NCI-H1694 (cell line): ENCODE results near the gene COL20A1.

ENCODE experiments used
- DNase-seq: peaks from one replicate; lab custom pipeline; 2025; lab: John Stamatoyannopoulos, UW

COL20A1 gene

DNA sequence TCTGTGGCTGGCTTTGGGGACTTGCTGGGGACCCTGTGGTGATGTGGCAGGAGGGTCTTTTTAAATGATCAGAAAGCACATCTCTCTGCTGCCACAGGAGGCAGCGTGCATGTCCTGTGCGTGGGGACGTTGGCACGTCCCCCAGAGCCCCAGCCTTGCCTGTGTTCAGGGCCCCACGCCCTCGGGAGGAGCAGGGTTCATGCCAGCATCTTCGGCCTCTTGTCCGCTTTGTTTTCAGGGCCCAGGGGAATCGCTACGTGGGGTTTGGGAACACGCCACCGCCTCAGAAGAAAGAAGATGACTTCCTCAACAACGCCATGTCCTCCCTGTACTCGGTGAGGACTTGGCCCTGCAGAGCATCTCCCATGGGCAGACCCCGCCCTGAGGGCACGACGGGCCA lies 14.3 kb upstream of the COL20A1 start:
- no peak for DNase-seq

DNA sequence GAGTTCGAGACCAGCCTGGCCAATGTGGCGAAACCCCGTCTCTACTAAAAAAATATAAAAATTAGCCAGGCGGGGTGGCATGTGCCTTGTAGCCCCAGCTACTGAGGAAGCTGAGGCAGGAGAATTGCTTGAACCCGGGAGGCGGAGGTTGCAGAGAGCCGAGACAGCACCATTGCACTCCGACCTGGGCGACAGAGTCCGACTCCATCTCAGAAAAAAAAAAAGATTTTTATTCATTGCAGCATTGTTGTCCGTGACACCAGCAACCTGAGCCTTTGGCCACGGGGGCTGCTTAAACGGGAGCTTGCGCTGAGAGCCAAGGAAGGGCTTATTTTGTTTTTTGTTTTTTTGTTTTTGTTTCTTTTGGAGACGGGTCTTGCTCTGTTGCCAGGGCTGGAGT lies 13.1 kb upstream of the COL20A1 start:
- DNase-seq = no peak

DNA sequence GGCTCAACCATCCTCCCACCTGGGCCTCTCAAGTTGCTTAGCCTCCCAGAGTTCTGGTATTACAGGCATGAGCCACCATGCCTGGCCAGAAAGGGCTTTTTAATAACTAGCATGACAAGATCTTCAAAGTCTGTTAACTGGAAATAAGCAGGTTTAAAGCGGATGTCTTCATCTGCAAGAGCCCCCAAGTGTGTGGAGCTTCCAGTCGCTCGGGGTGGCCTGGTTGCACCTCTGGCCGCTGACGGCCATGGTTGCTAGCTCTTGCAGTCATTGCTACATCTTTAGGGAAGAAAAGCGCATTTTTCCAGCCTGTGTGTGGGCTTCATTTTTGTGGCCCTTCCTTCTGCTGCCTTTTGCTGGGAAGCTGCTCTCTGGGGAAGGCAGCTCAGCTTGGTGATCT lies 12.6 kb upstream of the COL20A1 start:
- DNase-seq = no peak

DNA sequence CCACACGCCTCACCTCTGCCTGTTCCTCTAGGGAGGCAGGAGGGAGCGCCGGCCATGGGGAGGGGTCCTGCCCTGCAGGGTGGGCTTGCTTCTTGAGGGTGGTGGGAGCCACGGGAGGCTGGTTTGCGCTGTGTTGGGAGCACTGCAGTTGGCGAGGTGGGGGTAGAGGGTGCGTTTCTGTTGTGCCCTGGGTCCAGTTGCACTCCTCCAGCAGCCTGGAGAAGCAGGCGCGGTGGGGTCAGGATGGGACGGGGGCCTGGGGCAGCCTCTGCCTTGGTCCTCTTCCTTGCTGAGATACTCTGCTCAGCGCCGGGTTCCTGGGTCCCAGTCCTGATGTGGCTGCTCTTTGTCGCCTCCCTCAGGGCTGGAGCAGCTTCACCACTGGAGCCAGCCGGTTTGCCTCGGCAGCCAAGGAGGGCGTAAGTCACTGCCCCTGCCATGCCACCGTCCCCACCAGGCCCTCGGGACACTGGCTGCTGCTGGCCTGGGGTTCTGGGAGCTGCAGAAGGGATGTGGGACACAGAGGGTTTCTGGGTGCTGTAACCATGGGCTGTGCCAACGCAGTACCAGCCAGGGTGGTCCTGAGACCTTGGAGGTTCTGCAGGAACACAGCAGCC lies 11.9 kb upstream of the COL20A1 start:
- no peak for DNase-seq

DNA sequence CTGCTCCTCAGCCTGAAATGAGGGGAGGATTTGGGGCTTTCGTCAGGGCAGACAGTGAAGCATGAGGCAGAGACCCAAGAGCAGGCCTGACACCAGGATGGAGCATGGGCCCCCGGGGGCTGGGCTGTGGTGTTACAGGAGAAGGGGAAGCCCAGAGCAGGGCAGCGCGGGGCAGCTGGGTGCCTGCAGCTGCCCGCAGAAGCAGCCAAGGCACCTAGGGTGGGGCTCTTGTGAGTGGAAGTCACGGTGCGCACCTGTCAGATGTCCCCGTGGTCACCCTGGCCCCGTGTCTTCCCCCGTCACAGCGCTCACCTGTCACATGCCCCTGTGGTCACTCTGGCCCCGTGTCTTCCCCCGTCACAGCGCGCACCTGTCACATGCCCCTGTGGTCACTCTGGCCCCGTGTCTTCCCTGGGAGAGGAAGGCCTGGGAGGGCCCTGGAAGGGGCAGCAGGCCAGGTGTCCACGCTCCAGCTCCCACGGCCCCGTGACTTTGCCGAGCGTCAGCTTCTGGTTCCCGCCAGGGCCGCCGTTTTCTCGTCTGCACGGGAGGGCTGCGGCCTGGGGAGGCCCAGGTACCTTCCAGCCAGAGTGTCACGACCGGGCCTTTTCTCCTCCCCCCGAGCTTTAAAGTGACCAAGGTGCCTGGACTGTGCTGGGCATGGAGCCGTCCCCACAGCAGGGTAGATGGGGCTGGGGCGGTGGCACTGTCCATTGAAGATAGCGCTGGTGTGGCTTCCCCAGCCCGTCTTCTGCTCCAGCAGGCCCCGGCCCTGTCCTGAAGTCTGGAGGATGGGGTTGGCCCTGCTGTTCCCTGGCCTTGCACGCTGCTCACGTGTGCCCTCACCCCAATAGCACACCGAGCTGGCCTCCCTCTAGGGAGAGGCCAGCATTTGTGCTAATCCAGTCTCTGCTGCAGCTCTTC lies 11.0 kb upstream of the COL20A1 start:
- DNase-seq = no peak

DNA sequence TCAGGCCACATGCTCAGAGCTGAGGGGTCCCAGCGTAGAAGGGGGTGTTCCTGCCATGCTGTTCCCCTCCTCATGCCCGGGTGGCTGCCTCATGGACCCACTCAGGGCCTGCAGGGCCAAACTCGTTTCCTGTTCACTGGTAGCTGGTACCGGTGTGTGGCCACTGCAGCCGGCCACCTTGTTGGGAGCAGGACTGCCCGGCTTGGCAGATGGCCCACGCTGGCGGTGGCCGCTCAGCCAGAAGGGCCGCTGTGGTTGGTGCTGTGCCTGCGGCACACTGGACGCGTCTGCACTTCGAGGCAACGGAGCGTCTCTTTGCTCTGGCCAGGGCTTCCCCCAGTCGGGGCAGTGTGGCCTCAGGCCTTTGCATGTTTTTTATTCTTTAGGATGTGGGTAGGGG lies 10.0 kb upstream of the COL20A1 start:
- DNase-seq = no peak

DNA sequence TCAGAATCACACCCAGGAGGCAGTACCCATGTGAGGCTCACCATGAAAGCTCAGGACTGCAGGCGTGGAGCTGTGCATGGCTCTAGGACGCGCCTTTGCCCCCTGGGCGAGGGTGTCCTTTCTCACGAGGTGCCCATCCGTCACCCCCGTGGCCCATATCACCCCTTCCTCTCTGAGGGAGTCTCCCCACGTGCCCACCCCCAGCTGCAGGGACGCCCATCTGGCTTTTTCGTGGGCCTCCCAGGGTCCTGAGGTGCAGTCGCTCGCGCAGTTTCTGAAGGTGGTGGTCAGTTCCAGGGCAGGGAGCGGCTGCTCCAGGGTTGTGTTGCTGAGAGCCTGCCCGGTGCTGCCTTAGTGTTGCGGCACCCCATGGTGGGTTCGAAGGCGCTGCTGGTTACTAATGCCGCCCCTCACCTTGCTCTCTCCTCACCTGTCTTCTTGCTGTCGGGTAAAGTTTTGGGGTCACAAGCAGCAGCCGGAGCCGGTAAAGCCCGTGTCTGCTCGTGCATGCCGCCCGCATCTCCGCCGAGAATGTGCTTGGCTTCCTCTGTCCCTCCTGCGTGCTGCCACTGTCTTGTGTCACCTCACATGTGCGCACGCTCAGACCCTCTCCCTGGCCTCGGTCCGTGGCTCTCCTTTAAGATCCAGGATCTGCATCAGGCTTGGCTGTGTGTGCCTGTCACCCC lies 9.4 kb upstream of the COL20A1 start:
- no peak for DNase-seq

DNA sequence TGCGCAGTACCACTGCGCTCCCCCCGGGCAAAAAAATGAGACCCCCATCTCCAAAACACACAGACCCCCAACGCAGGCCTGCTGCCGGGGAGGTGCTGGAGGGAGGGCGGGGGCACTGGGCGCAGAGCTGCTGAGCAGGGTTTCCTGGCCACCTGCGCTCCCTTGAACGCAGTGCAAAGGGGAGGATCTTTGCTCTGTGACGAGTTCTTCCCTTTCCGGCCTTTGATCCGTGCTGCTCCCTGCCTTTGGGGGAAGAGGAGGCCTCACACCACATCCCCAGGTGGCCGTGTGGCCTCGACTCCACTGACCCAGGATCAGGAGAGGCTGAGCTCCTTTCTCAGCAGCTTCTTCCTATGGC lies 8.9 kb upstream of the COL20A1 start:
- no peak for DNase-seq

DNA sequence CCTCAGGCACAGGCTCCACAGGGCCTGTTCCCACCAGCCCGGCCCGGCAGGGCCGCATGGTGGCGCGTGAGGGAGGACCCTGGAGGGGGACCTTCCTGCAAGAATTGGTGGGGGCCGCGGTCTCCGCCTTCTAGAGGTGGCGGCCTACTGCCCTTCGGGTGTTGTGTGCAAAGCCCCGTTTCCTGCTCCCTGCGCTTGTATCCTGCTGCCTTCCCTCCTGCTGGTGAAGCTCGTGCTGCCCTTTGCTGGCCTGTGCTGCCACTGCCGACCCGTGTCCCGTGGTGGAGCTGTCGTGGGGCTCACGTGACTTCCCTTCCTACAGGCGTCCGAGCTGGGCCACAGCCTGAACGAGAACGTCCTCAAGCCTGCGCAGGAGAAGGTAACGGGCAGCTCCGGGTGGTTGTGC lies 8.4 kb upstream of the COL20A1 start:
- no peak for DNase-seq

DNA sequence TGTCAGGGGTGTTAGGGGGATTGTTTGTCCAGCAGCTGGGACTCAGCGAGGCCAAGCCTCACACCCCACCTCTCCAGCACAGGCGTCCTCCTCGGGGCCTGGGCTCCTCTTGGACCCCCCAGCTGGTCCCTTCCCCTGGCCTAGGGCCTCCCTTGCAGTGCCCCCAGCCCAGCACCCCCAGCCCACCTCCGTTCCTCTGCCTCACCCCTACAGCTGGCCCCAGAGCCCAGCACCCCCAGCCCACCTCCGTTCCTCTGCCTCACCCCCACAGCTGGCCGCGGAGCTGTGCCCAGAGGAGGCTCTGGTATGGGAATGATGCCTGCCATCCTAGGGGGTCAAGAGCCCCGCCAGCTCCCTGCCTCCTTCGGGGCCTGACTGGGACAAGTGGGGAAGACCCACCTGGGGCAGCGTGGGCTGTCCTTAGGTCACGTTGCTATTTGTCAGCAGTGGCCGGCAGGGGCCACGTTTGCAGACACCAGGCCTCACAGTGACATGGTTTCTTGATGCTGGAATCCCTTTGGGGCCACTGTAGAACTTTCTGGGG lies 7.9 kb upstream of the COL20A1 start:
- DNase-seq = no peak

DNA sequence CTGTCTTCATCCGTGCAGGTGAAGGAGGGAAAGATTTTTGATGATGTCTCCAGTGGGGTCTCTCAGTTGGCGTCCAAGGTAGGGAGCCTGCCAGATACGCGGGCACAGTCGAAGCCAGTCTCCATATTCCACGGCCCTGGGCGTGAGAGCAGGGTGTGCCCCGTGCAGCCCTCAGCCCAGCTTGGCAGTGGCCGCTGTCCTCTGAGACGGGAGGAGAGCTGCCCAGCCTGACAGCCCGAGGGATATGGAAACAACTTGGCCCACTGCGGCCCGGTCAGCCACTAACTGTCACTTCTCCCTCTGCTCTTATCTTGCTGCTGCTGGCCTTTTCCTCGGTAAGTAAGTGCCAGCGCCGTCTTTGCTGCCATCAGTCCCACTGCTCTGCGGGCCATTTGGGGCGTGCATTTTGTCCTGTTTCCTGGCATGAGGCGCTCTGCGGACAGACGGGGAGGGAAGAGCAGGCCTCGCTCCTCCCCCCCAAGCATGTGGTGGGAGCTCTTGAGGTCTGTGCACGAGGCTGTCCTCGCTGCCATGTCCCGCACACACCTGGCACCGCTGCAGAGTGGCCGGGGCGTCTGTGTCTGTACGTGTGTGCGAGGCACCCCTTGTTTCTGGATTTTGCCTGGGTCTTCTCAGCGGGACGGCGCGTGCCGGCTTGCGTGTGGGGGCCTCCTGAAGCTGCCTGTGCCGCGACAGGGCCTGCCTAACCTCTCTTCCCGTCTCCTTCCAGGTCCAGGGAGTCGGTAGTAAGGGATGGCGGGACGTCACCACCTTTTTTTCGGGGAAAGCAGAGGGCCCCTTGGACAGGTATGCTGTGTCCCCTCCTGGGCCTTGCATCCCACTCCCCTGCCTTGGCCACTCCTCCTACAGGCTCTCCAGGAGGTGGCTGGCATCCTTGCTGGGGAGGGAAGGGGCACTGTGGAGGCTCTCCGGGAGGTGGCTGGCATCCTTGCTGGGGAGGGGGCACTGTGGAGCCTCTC lies 7.1 kb upstream of the COL20A1 start:
- DNase-seq = no peak

DNA sequence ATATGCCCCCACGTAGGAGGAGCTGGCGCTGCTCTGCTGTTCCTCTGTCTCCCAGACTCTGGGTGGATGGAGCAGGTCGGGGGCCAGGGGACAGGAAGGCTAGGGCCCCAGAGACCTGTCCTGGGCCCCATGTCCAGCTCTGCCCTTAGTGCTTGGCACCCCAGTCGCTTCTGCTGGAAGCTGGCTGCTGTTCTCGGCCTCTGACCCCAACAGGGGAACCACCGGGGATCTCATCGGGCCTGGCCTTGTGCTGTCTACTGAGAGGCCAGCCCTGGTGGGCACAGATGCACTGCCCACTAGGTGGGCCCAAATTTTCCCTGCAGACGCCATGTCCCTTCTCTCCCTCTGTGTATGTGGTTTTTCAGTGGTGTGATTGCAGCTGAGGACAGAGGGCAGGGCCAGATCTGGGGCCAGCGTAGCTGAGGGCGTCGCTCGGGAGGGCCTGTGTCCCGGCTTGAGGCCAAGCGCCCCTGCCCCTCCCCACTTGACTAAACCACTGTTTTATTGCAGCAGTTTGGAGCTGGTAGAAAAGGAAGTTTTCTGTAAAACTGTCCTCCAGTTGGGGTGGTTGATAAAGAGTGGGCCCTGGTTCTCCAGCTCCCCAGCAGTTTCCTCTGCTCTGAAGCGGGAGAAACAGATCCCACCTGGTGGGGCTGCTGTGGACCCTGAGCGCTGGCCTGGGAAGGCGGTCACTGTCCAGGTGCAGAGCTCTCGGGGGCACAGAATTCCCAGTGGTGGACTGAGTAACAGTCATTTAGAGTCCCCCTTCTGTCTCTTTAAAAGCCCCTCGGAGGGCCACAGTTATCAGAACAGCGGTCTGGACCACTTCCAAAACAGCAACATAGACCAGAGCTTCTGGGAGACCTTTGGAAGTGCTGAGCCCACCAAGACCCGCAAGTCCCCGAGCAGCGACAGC lies 5.9 kb upstream of the COL20A1 start:
- DNase-seq = no peak

DNA sequence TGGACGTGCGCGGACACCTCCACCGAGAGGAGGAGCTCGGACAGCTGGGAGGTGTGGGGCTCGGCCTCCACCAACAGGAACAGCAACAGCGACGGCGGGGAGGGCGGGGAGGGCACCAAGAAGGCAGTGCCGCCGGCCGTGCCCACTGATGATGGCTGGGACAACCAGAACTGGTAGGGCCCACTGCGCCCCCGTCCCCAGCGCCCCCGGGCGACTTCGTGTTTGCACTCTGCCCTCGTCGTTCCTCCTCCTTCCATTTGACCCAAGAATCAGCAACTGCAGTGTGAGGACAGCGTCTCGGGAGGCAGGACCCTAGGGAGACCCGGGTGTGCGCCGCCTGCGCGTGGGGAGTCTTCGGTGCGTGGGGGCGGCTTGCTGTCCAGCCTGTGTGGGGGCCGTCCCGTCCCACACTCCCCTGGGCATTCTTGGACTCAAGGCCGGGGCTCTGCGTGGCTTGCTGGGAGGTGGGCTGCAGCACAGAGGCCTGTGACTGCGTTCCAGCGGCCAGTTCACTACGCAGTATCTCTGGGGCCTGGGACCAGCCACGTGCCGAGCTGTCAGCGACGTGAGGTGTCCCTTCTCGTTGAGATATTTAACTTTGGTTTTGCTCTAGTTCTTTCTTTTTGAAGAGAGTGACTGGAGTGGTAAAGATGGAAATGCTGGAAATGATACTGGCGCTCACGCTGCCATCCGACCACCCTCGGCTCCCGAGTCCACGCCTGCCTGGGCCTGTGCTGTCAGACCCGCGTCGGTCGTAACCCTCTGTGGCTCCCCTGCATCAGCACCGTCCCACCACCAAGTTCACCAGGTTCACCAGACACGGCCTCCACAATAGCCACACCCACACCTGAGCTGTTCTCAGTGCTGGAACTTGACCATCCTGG lies 5.0 kb upstream of the COL20A1 start:
- DNase-seq = no peak

DNA sequence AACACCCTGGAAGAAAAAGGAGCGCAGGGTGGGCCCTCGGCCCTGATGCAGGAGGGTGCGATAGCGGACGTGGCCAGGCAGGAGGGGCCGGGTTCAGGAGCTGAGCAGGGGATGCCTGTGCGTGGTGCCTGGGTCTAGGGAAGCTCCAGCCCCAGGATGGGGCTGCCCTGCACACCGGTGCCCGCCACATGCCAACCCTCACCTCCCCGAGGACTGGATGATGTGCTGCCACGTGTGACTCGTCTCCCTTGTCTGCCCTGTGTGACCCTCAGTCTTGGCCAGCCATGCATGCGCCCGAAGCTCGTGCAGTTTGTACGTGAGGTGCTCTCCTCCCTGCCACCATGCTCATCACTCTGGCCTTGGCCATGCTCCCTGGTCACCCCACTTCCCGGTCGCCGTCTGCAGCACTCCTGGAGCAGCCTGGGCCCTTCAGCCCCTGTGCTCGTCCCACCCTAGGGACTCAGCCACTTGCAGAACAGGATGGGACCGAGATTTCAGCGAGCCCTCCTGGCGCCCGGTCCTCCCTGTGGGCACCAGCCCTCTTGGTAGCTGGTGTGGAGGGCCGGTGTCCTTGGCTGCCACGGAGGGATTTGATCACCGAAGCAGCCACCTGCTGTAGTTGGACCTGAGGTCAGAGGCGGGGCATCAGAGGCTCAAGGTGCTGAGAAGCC lies 4.3 kb upstream of the COL20A1 start:
- DNase-seq = no peak

DNA sequence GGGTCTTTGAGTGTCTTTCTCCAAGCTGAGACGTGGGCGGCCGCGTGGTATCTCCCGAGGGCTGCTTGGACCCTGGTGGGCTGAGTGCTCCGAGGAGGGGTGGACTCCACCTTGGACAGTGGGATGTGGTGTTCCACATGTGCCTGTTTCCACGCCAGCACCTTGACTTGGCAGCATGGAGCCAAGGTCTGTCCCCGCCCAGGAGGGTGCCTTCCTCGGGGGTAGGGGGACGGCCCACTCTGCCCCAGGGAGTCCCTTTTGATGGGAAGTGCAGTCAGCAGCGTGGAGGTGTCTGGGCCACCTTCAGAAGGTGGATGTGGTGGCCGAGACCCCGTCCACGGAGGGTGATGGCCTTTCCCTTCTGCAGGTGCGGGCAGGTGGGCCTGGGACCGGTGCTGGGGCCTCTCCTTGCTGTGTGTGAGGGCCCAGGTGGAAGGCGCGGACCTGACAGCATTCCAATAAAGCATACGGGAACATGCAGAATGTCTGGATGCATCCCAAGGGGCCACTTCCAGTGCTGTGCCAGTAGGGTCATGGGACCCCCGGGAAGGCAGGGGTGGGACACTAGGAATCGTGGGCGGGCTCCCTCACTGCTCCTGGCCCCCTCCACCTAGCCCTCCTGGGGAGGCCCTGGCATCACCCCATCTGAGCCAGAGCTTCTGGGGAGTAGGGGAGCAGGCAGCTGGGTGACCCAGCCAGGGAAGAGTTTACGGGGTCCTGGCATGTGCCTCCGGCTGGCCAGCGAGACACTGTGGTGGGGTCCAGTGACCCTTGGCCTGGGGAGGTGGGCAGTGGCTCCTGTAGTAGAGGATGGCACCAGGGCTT lies 3.5 kb upstream of the COL20A1 start:
- no peak for DNase-seq

DNA sequence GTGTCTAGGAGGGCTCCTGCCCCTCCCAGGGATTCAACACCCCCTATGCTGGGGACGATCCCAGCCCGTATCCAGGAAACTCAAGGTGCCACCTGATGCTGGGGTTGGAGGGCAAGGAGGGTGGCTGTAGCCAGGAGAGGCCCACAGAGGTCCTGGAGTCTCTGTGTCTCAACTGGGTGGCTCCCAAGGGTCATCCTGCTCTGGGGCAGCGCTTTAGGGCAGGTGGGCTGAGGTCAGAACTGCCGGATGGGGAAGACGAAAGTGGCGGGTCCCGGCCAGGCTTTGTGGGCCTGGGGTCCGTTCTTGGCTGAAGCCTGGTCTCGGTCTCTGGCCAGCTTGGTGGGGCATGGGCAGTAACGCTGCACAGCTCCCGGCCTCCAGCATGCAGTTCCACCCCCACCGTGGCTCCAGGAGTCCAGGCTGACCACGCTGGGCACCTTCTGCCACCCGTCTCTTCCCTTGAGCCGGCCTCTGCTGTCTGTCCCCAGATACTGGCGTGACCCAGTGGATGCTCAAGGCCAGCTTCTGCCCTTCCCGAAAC lies 2.8 kb upstream of the COL20A1 start:
- DNase-seq = no peak

DNA sequence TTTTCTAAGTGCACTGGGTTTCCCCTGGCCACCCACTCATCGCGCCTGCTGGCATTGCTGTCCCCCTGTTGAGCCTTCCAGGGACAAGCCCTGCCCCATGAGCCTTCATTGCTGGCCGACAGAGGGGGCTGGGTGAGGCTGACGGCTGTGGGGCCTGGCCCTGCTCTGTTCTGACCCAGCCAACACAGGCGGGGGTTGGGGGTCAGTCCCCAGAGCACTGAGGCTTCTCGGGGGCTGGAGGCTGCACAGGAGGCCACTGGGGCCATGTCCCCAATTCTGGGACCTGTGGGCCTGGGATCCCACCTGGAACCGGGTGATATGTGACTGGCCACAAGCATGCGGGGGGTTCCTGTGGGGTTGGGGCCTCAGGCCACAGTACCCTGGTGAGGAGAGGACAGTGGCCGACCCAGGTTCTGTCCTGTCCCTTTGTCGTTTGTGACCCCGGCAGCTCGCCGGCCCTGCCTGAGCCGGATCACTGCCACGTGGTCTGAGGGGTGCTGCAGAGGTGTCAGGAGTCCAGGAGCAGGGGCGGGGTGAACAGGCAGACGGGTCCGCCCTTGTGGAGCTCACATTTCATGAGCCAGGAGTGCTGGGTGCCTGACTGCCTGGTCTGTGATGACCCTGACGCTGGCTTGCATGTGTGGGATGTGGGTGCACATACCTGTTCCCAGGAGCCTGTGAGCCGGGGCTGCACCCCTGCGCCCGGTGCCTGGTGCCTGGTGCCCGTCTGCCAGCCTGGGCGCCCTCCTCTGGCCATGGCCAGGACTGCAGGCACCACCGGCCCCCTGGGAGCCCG lies 2.1 kb upstream of the COL20A1 start:
- no peak for DNase-seq
